Gastroesophageal sphincter (tissue), 3 donors: Measurements from ENCODE around the gene DHX8.

Experiments used
- POLR2A ChIP-seq, 2 donors: fragments of 450-650 bp; IDR thresholded peaks; one replicate each; pipeline ENCODE4 v1.6.1; 2017; ENCODE audit warnings: antibody characterized with exemption in 2 of 2, mild to moderate bottlenecking in 2 of 2, moderate library complexity in 1 of 2
- TF ChIP-seq, protein P1 (sequence below), 4 experiments: fragments of 200-600 bp in 2 of 4; fragments of 450-650 bp in 2 of 4; sonication (generic) in 1 of 4; IDR thresholded peaks; one replicate each; pipeline ENCODE4 v1.5.1; 2017 to 2019; ENCODE audit warnings: antibody characterized with exemption in 4 of 4, mild to moderate bottlenecking in 2 of 4, moderate library complexity in 2 of 4

DNA sequence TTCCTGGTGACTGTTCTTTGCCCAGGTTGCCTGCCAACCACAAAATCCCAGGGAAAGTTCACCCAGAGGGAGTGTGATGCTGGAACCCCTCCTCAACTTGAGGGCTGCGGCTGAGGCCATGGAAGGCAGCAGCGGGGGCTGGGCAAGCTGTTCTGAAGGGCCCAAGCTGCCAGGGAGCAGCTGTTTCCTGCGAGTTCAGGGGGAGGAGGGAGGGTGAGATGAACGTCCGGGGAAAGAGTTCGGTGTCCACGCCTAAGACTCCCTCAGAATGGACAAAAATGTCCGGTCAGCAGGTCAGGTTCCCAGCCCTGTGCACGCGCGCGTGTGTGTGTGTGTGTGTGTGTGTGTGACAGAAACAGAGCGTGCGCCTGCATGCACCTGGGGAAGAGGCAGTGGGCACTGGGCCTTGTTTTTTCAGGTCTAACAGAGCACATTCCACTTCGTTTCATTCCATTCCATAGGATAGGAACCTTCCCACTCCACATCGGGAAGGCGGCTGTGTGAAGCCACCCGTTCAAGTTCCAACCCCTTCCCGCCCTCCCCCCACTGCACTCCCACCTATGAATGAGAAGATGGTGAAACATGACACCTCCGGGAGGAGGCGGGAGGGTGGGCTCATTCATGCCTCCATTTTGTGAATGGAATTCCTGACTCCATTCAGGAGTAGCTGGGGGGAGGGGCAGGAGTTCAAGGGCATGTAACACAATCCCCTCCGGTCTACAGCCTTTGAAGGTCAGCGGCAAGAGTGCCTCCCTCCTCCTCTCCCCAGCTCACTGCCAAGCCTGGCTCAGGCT is 46.7 kb downstream of the DHX8 start:
- TF ChIP-seq, protein P1, sequence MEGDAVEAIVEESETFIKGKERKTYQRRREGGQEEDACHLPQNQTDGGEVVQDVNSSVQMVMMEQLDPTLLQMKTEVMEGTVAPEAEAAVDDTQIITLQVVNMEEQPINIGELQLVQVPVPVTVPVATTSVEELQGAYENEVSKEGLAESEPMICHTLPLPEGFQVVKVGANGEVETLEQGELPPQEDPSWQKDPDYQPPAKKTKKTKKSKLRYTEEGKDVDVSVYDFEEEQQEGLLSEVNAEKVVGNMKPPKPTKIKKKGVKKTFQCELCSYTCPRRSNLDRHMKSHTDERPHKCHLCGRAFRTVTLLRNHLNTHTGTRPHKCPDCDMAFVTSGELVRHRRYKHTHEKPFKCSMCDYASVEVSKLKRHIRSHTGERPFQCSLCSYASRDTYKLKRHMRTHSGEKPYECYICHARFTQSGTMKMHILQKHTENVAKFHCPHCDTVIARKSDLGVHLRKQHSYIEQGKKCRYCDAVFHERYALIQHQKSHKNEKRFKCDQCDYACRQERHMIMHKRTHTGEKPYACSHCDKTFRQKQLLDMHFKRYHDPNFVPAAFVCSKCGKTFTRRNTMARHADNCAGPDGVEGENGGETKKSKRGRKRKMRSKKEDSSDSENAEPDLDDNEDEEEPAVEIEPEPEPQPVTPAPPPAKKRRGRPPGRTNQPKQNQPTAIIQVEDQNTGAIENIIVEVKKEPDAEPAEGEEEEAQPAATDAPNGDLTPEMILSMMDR (IDR thresholded peaks at IDR 0.05) = no peak
- TF ChIP-seq POLR2A (IDR thresholded peaks at IDR 0.05) = no peak
